Suprapubic skin (tissue), 4 donors: ENCODE data around the gene XYLT1. TPM values are rescaled to one million over a fixed set of nuclear protein-coding genes. Genes with fewer than 3 reads are reported as not detected.
"Not testable (repeated sequence)": the region's sequence is repeated elsewhere in the genome, so short reads cannot be mapped to it uniquely, and the experiment has no call there.

Source experiments
- DNase-seq, 2 donors: peaks; one replicate each; pipeline ENCODE4 v3.0.0-alpha.2; 2019; ENCODE audit warnings: low spot score in 2 of 2
- H3K27ac ChIP-seq: fragments of 200-600 bp; sonication (generic); one replicate; pipeline ENCODE4 v1.5.1; 2019
- H3K27me3 ChIP-seq: fragments of 200-600 bp; sonication (generic); one replicate; pipeline ENCODE4 v1.5.1; 2019
- H3K36me3 ChIP-seq: fragments of 200-600 bp; sonication (generic); one replicate; pipeline ENCODE4 v1.5.1; 2019
- H3K4me1 ChIP-seq: fragments of 200-600 bp; sonication (generic); one replicate; pipeline ENCODE4 v1.5.1; 2019
- H3K4me3 ChIP-seq: fragments of 200-600 bp; sonication (generic); one replicate; pipeline ENCODE4 v1.5.1; 2019; ENCODE audit warnings: mild to moderate bottlenecking
- H3K9me3 ChIP-seq: fragments of 200-600 bp; sonication (generic); one replicate; pipeline ENCODE4 v1.5.1; 2019
- CTCF ChIP-seq, 2 donors: fragments of 200-600 bp in 1 of 2; fragments of 450-650 bp in 1 of 2; sonication (generic) in 1 of 2; IDR thresholded peaks; one replicate each; pipeline ENCODE4 v1.5.1; 2016 to 2019; ENCODE audit warnings: antibody characterized with exemption in 2 of 2, mild to moderate bottlenecking in 1 of 2, moderate library complexity in 1 of 2
- EP300 ChIP-seq: sonication (generic); formaldehyde crosslinking; IDR thresholded peaks from one replicate; pipeline ENCODE4 v1.6.1; 2017; ENCODE audit warnings: antibody characterized with exemption
- POLR2A ChIP-seq, 2 donors: fragments of 450-650 bp; IDR thresholded peaks; one replicate each; pipeline ENCODE4 v1.6.1; 2017; ENCODE audit warnings: antibody characterized with exemption in 2 of 2, mild to moderate bottlenecking in 2 of 2, moderate library complexity in 2 of 2
- POLR2AphosphoS5 ChIP-seq, 3 donors: sonication (generic); formaldehyde crosslinking; IDR thresholded peaks; one replicate each; pipeline ENCODE4 v1.6.1; 2017; ENCODE audit warnings: antibody characterized with exemption in 3 of 3
- WGBS: methylation state at CpG from one replicate; pipeline ENCODE4 v1.1.5; 2018; 5-methylcytosine and 5-hydroxymethylcytosine counted together
- total RNA-seq, 4 donors: library from RNA; depleted of rRNA; stranded (reverse); fragments of >200 nt; gene quantifications; one replicate each; pipeline ENCODE4 v1.1.0, GENCODE V29; 2016

The XYLT1 gene
- total RNA-seq, 4 donors from 2014 or later, result 23.5 to 30.6 (median 25.7) TPM

- H3K9me3 ChIP-seq, result no peaks in the 10 kb centered on the region
- H3K27me3 ChIP-seq, result no peaks in the 10 kb centered on the region
- H3K4me1 ChIP-seq, result peaks cover 35% of the 10 kb centered on the region
- H3K4me3 ChIP-seq, result no peak overlapping the region
- DNase-seq, result no peak
- no peak overlapping the region for H3K27ac ChIP-seq
- 75% methylated on average over 7 of the region's 7 CpGs for WGBS
- TF ChIP-seq EP300 (peak; percentile 43), CTCF (IDR thresholded peaks at IDR 0.05) (no peak), POLR2A (IDR thresholded peaks at IDR 0.05) (no peak), POLR2AphosphoS5 (IDR thresholded peaks at IDR 0.05) (no peak)
- no peaks in the 10 kb centered on the region for H3K36me3 ChIP-seq
Measured at GRCh38 chr16:17339764-17340541, 130.8 kb downstream of the XYLT1 start.

DNA sequence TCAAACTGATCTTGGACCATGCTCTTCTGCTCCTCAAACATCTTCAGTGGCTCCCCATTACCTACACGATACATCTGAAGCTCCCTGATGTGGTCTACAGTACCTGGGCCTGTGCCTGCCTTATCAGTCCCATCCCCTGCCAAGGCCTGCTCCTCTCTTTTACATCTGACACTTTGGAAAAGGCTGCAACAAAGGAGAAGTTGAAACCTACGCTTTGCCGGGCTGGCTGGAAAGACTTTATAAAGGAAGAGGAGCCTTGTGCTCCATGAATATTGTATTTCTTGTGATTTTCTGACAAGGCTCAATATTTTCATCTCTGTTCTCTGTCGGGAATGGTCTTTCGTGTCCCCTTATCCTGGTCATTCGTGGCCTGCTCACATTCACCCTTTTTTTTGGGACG lies 132.5 kb downstream of the XYLT1 start:
- Histone ChIP-seq H3K27ac (no peak overlapping the region), H3K27me3 (no peaks in the 10 kb centered on the region), H3K4me3 (no peak overlapping the region), H3K36me3 (no peaks in the 10 kb centered on the region), H3K9me3 (no peaks in the 10 kb centered on the region), H3K4me1 (peaks cover 25% of the 10 kb centered on the region)
- no peak for TF ChIP-seq CTCF (IDR thresholded peaks at IDR 0.05)
- no peak for TF ChIP-seq POLR2AphosphoS5 (IDR thresholded peaks at IDR 0.05)
- TF ChIP-seq EP300, result no peak
- TF ChIP-seq POLR2A (IDR thresholded peaks at IDR 0.05), result no peak
- 92% methylated on average over 7 of the region's 7 CpGs for WGBS
- DNase-seq, result no peak

DNA sequence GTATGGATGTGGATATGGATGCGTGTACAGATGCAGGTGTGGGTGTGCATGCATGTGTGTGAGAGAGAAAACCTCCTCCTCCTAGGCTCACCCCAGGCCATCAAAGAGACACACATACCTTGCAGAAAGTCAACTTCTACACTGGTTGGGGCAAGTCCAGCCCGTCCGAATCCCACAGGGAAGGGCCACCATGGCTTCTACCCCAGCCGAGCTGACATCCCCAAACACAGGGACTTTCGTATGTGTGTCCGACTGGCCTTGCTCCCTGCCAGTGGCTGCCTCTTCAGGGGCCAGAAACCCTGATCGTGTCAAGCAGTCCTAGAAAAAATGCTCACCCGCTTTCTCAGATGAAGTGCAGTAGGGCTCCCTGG lies 134.2 kb downstream of the XYLT1 start:
- H3K4me3 ChIP-seq, result no peak overlapping the region
- 94% methylated on average over 8 of the region's 8 CpGs for WGBS

DNA sequence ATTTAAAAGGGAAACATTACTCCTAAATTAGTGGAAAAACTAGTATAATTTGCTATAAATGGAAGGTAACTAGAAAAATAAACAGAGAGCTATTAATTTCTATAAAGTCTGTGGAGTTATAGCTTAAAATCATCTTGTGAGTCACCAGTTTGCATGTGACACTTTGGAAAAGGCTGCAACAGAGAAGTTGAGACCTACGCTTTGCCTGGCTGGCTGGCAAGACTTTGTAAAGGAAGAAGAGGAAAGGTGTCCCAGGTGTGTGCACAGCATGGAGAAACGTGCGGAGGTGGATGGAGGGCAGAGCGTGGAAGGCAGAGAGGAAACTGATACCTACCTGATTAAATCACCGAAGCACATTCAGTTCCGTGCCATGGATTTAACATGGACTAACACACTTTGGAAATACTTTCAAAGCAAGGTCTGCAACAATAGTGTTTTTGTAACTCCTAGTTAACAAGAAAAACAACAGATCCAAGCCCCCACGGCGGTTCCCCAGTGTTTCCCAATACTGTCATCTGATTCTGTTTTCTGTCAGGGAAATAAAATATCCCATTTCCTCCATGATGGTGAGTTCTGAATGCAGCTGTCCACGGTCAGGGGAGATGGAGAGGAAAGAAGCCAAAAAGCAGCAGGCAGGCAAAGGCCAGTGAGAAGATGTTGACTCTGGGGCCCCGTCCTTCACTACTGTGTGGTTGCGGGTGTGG lies 134.8 kb downstream of the XYLT1 start:
- H3K4me3 ChIP-seq, result no peak overlapping the region
- TF ChIP-seq EP300, result no peak
- TF ChIP-seq POLR2A (IDR thresholded peaks at IDR 0.05), result no peak
- no peak for TF ChIP-seq CTCF (IDR thresholded peaks at IDR 0.05)
- no peak for TF ChIP-seq POLR2AphosphoS5 (IDR thresholded peaks at IDR 0.05)
- H3K4me1 ChIP-seq, result peaks cover 9% of the 10 kb centered on the region
- H3K9me3 ChIP-seq, result no peaks in the 10 kb centered on the region
- H3K36me3 ChIP-seq, result no peaks in the 10 kb centered on the region
- peak overlapping the region; percentile 42 for H3K27ac ChIP-seq
- WGBS, result 66% methylated on average over 11 of the region's 11 CpGs
- DNase-seq, result peak in 1 of 2 donors; percentile 77
- H3K27me3 ChIP-seq, result no peaks in the 10 kb centered on the region

More for the DNA sequence above, 134.2 kb downstream of the XYLT1 start:
- TF ChIP-seq EP300 (no peak), POLR2A (IDR thresholded peaks at IDR 0.05) (no peak)
- no peak overlapping the region for H3K27ac ChIP-seq
- no peaks in the 10 kb centered on the region for H3K9me3 ChIP-seq
- no peak for DNase-seq
- H3K27me3 ChIP-seq, result no peaks in the 10 kb centered on the region
- peaks cover 14% of the 10 kb centered on the region for H3K4me1 ChIP-seq
- H3K36me3 ChIP-seq, result no peaks in the 10 kb centered on the region

DNA sequence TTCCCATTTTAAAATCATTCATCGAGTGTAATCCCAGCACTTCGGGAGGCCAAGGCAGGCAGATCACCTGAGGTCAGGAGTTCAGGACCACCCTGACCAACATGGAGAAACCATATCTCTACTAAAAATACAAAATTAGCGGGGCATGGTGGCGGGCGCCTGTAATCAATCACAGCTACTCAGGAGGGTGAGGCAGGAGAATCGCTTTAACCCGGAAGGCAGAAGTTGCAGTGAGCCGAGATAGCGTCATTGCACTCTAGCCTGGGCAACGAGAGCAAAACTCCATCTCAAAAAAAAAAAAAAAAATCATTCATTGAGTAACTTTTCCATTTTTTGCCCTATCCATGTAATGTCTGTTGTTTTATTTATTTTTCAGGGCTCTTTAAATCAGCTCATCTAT lies 135.4 kb downstream of the XYLT1 start:
- H3K4me1 ChIP-seq, result peaks cover 11% of the 10 kb centered on the region

DNA sequence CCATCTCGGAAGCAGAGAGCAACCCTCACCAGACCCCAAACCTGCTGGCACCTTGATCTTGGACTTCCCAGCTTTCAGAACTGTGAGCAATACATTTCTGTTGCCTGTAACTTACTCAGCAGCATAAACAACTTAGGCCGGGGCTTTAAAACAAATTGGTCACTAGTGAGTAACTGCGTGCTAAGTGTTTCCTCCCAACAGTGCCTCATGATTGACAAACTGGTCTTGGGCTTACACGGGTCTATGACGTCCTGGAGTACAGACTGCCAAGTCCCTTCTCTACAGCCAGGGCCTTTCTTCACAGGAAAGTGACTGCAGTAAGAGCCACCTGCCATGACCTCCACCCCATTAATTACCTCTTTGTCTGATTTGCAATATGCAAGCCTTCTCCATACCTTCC lies 136.7 kb downstream of the XYLT1 start:
- DNase-seq, result no peak
- TF ChIP-seq EP300, result no peak
- TF ChIP-seq POLR2A (IDR thresholded peaks at IDR 0.05), result no peak
- no peak for TF ChIP-seq POLR2AphosphoS5 (IDR thresholded peaks at IDR 0.05)
- no peak for TF ChIP-seq CTCF (IDR thresholded peaks at IDR 0.05)
- Histone ChIP-seq H3K4me3 (no peak overlapping the region), H3K27ac (no peak overlapping the region), H3K36me3 (no peaks in the 10 kb centered on the region), H3K9me3 (no peaks in the 10 kb centered on the region), H3K4me1 (peaks cover 19% of the 10 kb centered on the region), H3K27me3 (no peaks in the 10 kb centered on the region)
- WGBS, result 80% methylated on average over 5 of the region's 5 CpGs

More for the DNA sequence above, 135.4 kb downstream of the XYLT1 start:
- 75% methylated on average over 10 of the region's 10 CpGs for WGBS
- H3K27me3 ChIP-seq, H3K9me3 ChIP-seq, DNase-seq, H3K4me3 ChIP-seq, H3K36me3 ChIP-seq: not testable (repeated sequence)
- H3K27ac ChIP-seq, result peak overlapping the region; percentile 42
